LNCaP clone FGC (cell line): ENCODE measurements around the gene DCAF8.

Experiments
- DNase-seq: peaks from one replicate; pipeline ENCODE4 v3.0.0-alpha.2; 2011; ENCODE audit warnings: low read depth
- H3K4me3 ChIP-seq: 2 replicates; pipeline ENCODE4 v1.5.1; 2011; ENCODE audit warnings: mild to moderate bottlenecking, low read depth, low read length, control low read depth
- TF ChIP-seq, protein P1 (sequence below): IDR thresholded peaks from 2 replicates; pipeline ENCODE4 v1.5.1; 2012; ENCODE audit warnings: mild to moderate bottlenecking; ENCODE audit not compliant: control insufficient read depth, insufficient read depth; ENCODE audit errors: extremely low read depth

DCAF8 gene

GRCh38 chr1:160177231-160177630, 85.1 kb downstream of the DCAF8 start:
- no peak overlapping the region for H3K4me3 ChIP-seq

DNA sequence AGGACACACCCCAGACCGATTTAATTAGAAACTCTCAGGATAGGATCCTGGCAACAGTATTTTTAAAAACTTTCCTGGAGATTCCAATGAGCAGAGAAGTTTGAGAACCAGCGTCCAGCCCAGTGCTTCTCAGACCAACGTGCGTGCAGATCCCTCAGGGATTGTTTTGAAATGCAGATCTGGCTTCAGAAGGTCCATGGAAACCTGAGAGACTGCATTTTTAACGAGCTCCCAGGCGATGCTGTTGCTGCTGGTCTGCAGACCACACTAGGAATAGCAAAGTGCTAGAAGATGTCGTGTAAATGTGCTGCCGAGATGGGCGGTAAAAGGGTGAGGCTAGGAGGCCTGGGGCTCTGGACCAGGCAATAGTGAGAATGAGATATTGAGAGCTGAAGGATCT, 90.4 kb downstream of the DCAF8 start:
- no peak for DNase-seq
- no peak overlapping the region for H3K4me3 ChIP-seq

More at GRCh38 chr1:160177231-160177630, 85.1 kb downstream of the DCAF8 start:
- no peak for DNase-seq
- TF ChIP-seq, protein P1, sequence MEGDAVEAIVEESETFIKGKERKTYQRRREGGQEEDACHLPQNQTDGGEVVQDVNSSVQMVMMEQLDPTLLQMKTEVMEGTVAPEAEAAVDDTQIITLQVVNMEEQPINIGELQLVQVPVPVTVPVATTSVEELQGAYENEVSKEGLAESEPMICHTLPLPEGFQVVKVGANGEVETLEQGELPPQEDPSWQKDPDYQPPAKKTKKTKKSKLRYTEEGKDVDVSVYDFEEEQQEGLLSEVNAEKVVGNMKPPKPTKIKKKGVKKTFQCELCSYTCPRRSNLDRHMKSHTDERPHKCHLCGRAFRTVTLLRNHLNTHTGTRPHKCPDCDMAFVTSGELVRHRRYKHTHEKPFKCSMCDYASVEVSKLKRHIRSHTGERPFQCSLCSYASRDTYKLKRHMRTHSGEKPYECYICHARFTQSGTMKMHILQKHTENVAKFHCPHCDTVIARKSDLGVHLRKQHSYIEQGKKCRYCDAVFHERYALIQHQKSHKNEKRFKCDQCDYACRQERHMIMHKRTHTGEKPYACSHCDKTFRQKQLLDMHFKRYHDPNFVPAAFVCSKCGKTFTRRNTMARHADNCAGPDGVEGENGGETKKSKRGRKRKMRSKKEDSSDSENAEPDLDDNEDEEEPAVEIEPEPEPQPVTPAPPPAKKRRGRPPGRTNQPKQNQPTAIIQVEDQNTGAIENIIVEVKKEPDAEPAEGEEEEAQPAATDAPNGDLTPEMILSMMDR, result no peak

DNA sequence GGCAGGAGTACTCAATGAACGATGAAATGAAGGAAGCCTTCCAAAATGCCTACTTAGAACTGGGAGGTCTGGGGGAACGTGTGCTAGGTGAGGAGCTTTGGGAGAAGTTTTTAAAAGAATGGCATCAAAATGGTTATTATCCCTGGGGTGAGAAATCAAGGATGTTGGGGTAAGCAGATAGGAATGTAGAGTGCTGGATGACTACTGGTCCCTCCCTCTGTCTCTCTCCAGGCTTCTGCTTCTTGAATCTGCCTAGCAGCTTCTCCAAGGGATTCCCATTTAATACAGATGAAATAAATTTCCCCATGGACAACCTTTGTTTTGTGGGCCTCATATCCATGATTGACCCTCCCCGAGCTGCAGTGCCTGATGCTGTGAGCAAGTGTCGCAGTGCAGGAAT, 91.0 kb downstream of the DCAF8 start:
- H3K4me3 ChIP-seq, result no peak overlapping the region
- no peak for DNase-seq
- TF ChIP-seq, protein P1, result no peak

More for the DNA sequence above, 90.4 kb downstream of the DCAF8 start:
- TF ChIP-seq, protein P1, result no peak

DNA sequence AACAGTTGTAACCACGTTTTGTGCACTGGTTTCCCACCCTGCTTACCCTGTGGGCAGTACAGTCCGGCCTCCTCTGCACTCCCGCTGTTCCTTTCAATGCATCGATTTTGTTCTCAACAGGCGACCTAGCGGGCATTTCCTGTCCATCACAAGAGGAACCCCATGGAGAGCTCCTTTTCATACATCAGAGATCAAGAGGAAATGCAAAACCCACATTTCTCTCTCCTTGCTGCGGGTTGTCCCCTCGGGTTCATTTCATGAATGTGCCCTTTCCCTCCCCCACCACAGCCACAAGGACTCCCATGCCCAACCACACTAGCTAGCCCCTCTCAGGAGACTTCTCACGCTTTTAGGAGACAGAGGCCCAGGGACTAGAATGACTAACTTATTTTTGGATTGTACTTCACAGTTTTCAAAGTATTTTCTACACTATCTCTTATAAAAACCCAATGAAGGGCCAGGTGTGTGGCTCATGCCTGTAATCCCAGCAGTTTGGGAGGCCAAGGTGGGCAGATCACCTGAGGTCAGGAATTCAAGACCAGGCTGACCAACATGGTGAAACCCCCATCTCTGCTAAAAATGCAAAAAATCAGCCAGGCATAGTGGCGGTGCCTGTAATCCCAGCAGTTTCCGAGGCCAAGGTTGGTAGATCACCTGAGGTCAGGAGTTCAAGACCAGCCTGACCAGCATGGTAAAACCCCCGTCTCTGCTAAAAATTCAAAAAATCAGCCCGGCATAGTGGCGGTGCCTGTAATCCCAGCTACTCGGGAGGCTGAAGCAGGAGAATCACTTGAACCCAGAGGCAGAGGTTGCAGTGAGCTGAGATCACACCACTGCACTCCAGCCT, 92.6 kb downstream of the DCAF8 start:
- DNase-seq, result no peak
- TF ChIP-seq, protein P1, result no peak
- H3K4me3 ChIP-seq, result no peak overlapping the region

DNA sequence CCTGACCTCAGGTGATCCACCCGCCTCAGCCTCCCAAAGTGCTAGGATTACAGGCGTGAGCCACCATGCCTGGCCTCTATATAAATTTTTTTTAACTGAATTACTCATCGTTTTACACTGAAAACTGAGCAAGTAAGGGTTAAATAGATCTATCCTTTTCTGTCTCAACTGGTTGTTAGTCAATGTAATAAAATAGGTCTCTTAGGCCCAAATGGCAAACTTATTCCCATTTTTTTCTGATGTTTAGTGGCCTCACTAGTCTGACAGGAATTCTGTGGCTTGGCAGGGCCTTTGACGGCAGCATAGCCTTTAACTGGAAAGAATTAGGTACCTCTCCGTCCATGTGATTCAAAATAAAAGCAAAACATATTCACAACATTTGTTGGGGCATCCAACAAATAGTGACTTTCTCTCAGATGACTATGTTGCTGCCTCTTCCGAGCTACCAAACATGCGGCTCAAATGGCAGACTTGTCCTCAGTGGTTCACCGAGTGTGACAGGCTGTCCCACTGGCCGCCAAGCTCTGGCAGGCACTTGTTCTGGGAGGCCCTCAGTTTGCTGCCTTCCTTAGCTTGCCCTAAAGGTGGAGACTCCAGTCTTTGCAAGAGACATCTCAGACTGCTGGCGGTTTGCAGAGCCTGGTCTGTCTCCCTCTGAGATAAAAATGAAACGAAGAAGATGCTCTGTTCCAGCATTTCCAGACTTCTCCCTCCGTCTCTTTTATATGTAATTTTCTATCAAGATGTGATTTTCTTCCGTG, 93.6 kb downstream of the DCAF8 start:
- TF ChIP-seq, protein P1, result no peak
- H3K4me3 ChIP-seq, result no peak overlapping the region
- no peak for DNase-seq

DNA sequence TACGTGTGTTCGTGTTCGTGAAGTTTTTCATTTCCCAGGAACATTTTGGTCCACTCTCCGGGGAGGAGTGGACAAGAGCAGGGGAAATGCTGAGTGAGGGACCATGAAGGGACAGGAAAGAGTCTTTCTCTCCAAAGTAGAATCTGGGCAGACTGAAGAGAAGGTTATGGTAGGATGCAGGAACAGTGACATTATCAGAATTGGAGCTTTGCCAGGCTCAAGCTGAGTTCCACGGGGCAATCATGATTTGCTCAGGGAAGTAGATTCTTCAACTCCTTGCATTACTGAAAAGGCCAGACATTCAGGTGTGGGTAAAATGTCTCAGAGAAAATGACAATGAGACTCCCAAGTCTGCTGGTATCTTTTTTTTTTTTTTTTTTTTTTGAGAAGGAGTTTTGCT, 94.3 kb downstream of the DCAF8 start:
- no peak for DNase-seq
- TF ChIP-seq, protein P1, result no peak
- no peak overlapping the region for H3K4me3 ChIP-seq
